Upper lobe of left lung (tissue), 4 donors: ENCODE measurements around the gene LEKR1.

ENCODE experiments used
- CTCF ChIP-seq, 6 experiments: fragments of 450-650 bp in 4 of 6; fragments of 200-600 bp in 2 of 6; sonication (generic) in 2 of 6; IDR thresholded peaks; one replicate each; pipeline ENCODE4 v1.5.1; 2016 to 2019; ENCODE audit warnings: antibody characterized with exemption in 6 of 6
- POLR2A ChIP-seq, 4 donors: fragments of 450-650 bp; IDR thresholded peaks; one replicate each; pipeline ENCODE4 v1.5.1; 2016 to 2017; ENCODE audit warnings: antibody characterized with exemption in 4 of 4, mild to moderate bottlenecking in 2 of 4

GRCh38 chr3:157067114-157067513 lies 241.0 kb downstream of the LEKR1 start:
- TF ChIP-seq CTCF (IDR thresholded peaks at IDR 0.05) (no peak), POLR2A (IDR thresholded peaks at IDR 0.05) (no peak)
